Mesothelial cell of epicardium (in vitro differentiated cells): Measurements from ENCODE around the gene CACNA2D1. TPM values are rescaled to one million over a fixed set of nuclear protein-coding genes. Genes with fewer than 3 reads are reported as not detected.

Experiments
- DNase-seq, 2 experiments: peaks; one replicate each; pipeline ENCODE4 v3.0.0; 2021; ENCODE audit warnings: low spot score in 2 of 2; ENCODE audit not compliant: unreplicated experiment in 2 of 2
- H3K27ac Mint-ChIP-seq: 2 replicates; pipeline ENCODE4 v1.8.0; 2021; ENCODE audit warnings: mixed read lengths
- H3K27me3 Mint-ChIP-seq: 2 replicates; pipeline ENCODE4 v1.8.0; 2021; ENCODE audit warnings: low read depth, mixed read lengths
- H3K36me3 Mint-ChIP-seq: 2 replicates; pipeline ENCODE4 v1.8.0; 2021; ENCODE audit warnings: mixed read lengths
- H3K4me1 Mint-ChIP-seq: 2 replicates; pipeline ENCODE4 v1.8.0; 2021; ENCODE audit warnings: mixed read lengths
- H3K4me3 Mint-ChIP-seq: 2 replicates; pipeline ENCODE4 v1.8.0; 2021; ENCODE audit warnings: mild to moderate bottlenecking, moderate library complexity, mixed read lengths
- H3K9me3 Mint-ChIP-seq: 2 replicates; pipeline ENCODE4 v1.8.0; 2021; ENCODE audit warnings: mixed read lengths
- total RNA-seq: library from RNA; stranded (reverse); gene quantifications from 3 replicates; pipeline ENCODE4 v1.2.1, GENCODE V29; 2021
- TF ChIP-seq, protein P1 (sequence below): fragments of 200-600 bp; sonication (generic); IDR thresholded peaks from one replicate; pipeline ENCODE4 v1.5.0; 2021; ENCODE audit warnings: antibody characterized with exemption; ENCODE audit not compliant: unreplicated experiment

Gene CACNA2D1
- total RNA-seq, 1 donor from 2014 or later = 14.7 TPM

DNA sequence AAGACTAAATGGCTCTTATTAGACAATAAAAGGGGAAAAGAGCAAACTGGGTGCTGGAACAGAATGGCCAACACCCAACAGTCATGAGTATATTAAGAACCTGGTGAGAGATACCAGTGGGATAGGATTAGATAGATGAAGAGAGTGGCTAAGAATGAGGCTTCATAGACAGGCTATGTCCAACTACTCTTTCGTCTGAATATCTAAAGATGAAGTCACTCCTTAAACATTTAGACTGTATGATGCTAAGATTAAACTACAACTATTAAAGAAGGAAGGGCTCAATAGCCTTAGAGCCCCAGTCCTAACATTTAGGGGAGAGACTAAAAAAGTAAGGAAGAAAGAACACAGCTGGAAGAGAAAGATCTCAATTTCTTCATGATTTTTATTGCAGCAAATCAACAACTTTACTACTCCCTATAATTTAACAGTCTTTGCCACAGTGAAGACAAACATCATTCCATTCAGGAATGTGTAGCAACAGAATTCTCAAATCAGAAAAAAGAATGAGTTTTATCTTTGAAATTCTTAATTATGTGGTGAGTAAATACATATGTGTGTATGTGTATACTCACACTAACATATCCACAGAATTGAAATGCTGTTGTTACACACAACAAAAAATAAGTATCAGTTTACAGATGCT lies 45.6 kb downstream of the CACNA2D1 start:
- no peak overlapping the region for H3K27ac Mint-ChIP-seq
- no peaks in the 10 kb centered on the region for H3K4me1 Mint-ChIP-seq
- no peaks in the 10 kb centered on the region for H3K27me3 Mint-ChIP-seq
- DNase-seq = no peak
- H3K4me3 Mint-ChIP-seq = no peak overlapping the region
- peaks cover 7% of the 10 kb centered on the region for H3K9me3 Mint-ChIP-seq
- peaks cover 3% of the 10 kb centered on the region for H3K36me3 Mint-ChIP-seq
- TF ChIP-seq, protein P1, sequence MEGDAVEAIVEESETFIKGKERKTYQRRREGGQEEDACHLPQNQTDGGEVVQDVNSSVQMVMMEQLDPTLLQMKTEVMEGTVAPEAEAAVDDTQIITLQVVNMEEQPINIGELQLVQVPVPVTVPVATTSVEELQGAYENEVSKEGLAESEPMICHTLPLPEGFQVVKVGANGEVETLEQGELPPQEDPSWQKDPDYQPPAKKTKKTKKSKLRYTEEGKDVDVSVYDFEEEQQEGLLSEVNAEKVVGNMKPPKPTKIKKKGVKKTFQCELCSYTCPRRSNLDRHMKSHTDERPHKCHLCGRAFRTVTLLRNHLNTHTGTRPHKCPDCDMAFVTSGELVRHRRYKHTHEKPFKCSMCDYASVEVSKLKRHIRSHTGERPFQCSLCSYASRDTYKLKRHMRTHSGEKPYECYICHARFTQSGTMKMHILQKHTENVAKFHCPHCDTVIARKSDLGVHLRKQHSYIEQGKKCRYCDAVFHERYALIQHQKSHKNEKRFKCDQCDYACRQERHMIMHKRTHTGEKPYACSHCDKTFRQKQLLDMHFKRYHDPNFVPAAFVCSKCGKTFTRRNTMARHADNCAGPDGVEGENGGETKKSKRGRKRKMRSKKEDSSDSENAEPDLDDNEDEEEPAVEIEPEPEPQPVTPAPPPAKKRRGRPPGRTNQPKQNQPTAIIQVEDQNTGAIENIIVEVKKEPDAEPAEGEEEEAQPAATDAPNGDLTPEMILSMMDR = no peak

DNA sequence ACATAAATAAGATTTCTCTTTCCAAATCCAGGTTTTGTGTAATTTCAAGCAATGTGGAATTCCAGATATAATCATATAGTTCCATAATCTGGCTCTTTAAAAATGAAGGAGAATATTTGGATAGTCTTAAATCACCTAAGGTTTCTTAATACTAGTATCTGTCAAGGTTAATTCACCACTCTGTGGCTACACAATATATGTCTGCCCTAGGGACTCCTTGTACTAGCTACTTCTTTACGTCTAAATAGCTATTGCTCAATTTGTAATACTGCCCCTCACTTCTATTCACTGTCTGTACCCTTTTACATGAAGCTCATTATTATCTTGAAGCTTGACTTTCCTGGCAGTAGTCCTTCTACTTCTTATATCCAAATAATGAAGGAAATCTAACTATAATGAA lies 47.2 kb downstream of the CACNA2D1 start:
- DNase-seq = no peak
- no peaks in the 10 kb centered on the region for H3K4me1 Mint-ChIP-seq
- H3K27ac Mint-ChIP-seq = no peak overlapping the region
- no peaks in the 10 kb centered on the region for H3K27me3 Mint-ChIP-seq
- peaks cover 7% of the 10 kb centered on the region for H3K9me3 Mint-ChIP-seq
- H3K36me3 Mint-ChIP-seq = peaks cover 3% of the 10 kb centered on the region
- no peak overlapping the region for H3K4me3 Mint-ChIP-seq
- TF ChIP-seq, protein P1 = no peak

DNA sequence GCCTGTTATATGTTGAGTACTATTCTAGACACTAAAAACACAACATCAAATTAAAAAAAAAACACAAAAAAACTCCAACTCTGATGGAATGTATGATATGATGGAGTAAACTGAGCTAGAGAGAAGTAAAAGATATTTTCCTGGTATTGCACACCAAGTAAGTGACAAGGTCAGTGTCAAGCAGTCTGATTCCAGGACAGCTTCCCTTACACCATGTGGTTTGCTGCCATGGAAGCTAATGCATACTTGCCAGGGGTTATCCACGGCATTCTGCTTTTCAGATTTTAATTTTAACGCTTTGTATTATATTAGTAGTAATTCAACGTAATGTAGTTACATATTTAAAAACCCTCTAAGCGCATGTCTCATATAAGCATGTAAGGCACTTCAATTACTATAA lies 48.4 kb downstream of the CACNA2D1 start:
- H3K4me3 Mint-ChIP-seq = no peak overlapping the region
- peaks cover 7% of the 10 kb centered on the region for H3K9me3 Mint-ChIP-seq
- H3K27ac Mint-ChIP-seq = no peak overlapping the region
- H3K27me3 Mint-ChIP-seq = no peaks in the 10 kb centered on the region
- TF ChIP-seq, protein P1 = no peak
- no peak for DNase-seq
- H3K36me3 Mint-ChIP-seq = peaks cover 3% of the 10 kb centered on the region
- H3K4me1 Mint-ChIP-seq = no peaks in the 10 kb centered on the region

DNA sequence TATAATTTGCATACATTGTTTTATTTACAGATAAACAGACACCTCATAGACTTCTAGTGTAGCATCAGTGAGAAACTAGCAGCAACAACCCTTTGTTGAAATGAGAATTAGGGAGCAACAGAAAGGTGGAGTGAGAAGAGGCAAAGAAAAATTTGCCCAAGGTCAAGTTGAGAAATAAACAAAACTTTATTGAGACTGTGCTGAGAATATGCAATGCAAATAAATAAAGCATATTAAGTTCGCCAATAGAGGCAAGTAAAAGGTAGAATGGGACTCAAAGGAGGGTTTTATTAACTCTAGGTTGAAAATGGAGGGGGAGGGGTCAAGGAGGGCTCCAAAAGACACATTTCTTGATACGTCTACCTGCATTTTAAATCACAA lies 49.7 kb downstream of the CACNA2D1 start:
- H3K27me3 Mint-ChIP-seq = no peaks in the 10 kb centered on the region

DNA sequence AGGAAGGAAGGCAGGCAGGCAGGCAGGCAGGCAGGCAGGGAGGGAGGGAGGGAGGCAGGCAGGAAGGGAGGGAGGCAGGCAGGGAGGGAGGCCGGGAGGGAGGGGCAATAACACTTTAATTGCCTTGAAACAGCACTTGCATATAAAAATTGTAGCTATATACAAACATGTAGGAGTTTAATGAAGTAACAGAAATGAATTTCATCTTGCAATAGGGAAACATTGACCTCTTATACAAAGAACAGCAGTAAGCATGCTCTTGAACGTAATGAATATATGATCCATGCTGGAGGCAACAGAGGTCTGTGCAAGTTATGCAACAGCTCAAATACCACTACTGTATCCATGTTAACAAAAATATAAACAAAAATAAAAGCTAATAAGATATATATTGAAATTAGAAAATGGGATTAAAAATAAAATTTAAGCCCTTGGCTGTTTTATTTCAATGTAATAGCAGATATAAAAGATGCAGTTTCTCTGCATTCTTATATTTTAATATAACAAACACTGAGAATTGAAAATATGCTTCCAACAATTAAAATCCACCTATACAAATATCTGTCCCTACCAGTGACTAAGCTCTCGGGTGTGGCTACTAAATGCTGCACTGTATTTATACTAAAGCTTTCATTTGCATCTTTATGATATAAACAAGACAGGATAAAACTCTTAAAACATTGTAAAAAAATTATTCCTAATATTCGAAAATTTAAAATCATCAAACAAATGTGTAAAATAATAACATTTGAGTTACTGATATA lies 50.3 kb downstream of the CACNA2D1 start:
- Mint-ChIP-seq H3K36me3 (no peaks in the 10 kb centered on the region), H3K27ac (no peak overlapping the region), H3K27me3 (no peaks in the 10 kb centered on the region), H3K4me1 (no peaks in the 10 kb centered on the region), H3K9me3 (no peaks in the 10 kb centered on the region), H3K4me3 (no peak overlapping the region)
- DNase-seq = no peak
- TF ChIP-seq, protein P1 = no peak

More for the DNA sequence above, 49.7 kb downstream of the CACNA2D1 start:
- H3K36me3 Mint-ChIP-seq = no peaks in the 10 kb centered on the region
- no peak overlapping the region for H3K27ac Mint-ChIP-seq
- DNase-seq = no peak
- H3K9me3 Mint-ChIP-seq = peaks cover 1% of the 10 kb centered on the region
- TF ChIP-seq, protein P1 = no peak
- H3K4me3 Mint-ChIP-seq = no peak overlapping the region
- H3K4me1 Mint-ChIP-seq = no peaks in the 10 kb centered on the region
